ENCODE results near the gene ANKRD29. TPM values are rescaled to one million over a fixed set of nuclear protein-coding genes. Genes with fewer than 3 reads are reported as not detected.

Gene ANKRD29
- total and polyA plus RNA-seq, 10 of the 15 experiments (the other 5 are each of a cell fraction or from before 2014, with no cell fraction given): 0.53 to 9.2 (median 1.6) TPM

DNA sequence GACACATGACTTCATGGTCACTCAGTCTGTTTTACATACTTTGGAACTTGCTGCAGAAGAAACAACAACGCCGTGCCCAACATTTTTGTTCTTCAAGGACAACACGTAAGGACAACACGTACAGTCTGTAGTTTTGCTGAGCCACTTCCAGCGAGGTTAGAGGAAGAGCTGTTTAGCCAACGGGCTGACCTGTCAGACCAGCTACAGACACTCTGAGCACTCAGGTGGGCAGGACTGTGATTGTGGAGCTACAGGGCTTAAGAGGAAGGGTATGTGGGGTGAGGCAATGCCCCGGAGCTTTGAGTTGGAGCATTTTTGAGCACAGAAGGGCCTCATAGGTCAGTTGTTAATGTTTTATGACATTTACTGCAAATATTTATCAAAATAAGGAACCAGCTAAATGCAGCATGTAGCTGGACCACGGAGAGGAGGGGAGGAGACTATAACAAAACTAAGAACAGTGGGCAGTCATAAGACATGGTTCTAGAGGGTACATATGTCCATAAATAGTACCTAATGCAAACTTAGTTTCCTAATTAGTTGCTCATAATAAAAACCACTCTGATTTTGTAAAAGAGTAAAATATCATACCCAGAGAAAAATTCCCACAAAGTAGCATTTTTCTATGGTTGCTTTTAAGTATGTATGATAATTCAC is 50.1 kb downstream of the ANKRD29 start:
- DNase-seq (ENCODE audit: low read depth, low spot score): peak; percentile 38
- CTCF ChIA-PET: interaction anchor here (0.6 to 3.4 kb wide), 10 partner anchors 10 to 114 kb away, joined by 3 to 29 read pairs (median 5); no protein-coding TSS in a partner anchor
- Histone ChIP-seq H3K79me2 (ENCODE audit: control insufficient read depth, insufficient read depth, low read length) (no peaks in the 10 kb centered on the region), H3K4me3 (no peak overlapping the region), H2AFZ (ENCODE audit: control insufficient read depth, low read depth, low read length) (no peak overlapping the region), H4K20me1 (ENCODE audit: control insufficient read depth, insufficient read depth) (no peaks in the 10 kb centered on the region), H3K4me1 (ENCODE audit: control insufficient read depth, insufficient read depth, low read length) (peaks cover 5% of the 10 kb centered on the region), H3K27me3 (replicated peaks in 1 of 2; ENCODE audit: control insufficient read depth in 2 of 2, insufficient read depth in 2 of 2, low read length in 1 of 2) (no peaks in the 10 kb centered on the region), H3K27ac (ENCODE audit: control insufficient read depth, insufficient read depth) (no peak overlapping the region), H3K4me2 (ENCODE audit: control insufficient read depth, insufficient read depth) (no peak overlapping the region), H3K9me3 (replicated peaks; ENCODE audit: control insufficient read depth, insufficient read depth, low read length) (no peaks in the 10 kb centered on the region), H3K9ac (ENCODE audit: control insufficient read depth, insufficient read depth, low read length) (no peak overlapping the region), H3K36me3 (ENCODE audit: control insufficient read depth in 2 of 2, insufficient read depth in 2 of 2, low read length in 1 of 2) (no peaks in the 10 kb centered on the region)
- no peak for TF ChIP-seq HDAC2 (IDR thresholded peaks at IDR 0.05)
- TF ChIP-seq, protein P1, sequence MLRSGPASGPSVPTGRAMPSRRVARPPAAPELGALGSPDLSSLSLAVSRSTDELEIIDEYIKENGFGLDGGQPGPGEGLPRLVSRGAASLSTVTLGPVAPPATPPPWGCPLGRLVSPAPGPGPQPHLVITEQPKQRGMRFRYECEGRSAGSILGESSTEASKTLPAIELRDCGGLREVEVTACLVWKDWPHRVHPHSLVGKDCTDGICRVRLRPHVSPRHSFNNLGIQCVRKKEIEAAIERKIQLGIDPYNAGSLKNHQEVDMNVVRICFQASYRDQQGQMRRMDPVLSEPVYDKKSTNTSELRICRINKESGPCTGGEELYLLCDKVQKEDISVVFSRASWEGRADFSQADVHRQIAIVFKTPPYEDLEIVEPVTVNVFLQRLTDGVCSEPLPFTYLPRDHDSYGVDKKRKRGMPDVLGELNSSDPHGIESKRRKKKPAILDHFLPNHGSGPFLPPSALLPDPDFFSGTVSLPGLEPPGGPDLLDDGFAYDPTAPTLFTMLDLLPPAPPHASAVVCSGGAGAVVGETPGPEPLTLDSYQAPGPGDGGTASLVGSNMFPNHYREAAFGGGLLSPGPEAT (IDR thresholded peaks at IDR 0.05; ENCODE audit: low read depth): 0 out of 2 replicates have a peak, but pooled peaks have one; percentile 51
- TF ChIP-seq ZBED1 (IDR thresholded peaks at IDR 0.05; ENCODE audit: borderline replicate concordance): no peak
- no peak for TF ChIP-seq NR2C1 (IDR thresholded peaks at IDR 0.05)
- peak; percentile 51; the same call in 1 of the 2 replicates for TF ChIP-seq MTA2 (IDR thresholded peaks at IDR 0.05; ENCODE audit: low read depth)
- TF ChIP-seq, protein P2, sequence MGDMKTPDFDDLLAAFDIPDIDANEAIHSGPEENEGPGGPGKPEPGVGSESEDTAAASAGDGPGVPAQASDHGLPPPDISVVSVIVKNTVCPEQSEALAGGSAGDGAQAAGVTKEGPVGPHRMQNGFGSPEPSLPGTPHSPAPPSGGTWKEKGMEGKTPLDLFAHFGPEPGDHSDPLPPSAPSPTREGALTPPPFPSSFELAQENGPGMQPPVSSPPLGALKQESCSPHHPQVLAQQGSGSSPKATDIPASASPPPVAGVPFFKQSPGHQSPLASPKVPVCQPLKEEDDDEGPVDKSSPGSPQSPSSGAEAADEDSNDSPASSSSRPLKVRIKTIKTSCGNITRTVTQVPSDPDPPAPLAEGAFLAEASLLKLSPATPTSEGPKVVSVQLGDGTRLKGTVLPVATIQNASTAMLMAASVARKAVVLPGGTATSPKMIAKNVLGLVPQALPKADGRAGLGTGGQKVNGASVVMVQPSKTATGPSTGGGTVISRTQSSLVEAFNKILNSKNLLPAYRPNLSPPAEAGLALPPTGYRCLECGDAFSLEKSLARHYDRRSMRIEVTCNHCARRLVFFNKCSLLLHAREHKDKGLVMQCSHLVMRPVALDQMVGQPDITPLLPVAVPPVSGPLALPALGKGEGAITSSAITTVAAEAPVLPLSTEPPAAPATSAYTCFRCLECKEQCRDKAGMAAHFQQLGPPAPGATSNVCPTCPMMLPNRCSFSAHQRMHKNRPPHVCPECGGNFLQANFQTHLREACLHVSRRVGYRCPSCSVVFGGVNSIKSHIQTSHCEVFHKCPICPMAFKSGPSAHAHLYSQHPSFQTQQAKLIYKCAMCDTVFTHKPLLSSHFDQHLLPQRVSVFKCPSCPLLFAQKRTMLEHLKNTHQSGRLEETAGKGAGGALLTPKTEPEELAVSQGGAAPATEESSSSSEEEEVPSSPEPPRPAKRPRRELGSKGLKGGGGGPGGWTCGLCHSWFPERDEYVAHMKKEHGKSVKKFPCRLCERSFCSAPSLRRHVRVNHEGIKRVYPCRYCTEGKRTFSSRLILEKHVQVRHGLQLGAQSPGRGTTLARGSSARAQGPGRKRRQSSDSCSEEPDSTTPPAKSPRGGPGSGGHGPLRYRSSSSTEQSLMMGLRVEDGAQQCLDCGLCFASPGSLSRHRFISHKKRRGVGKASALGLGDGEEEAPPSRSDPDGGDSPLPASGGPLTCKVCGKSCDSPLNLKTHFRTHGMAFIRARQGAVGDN (IDR thresholded peaks at IDR 0.05): peak; percentile 27; the same call in 1 of the 2 replicates
- no peak for TF ChIP-seq TAF1 (IDR thresholded peaks at IDR 0.05; ENCODE audit: borderline replicate concordance, low read depth, low read length)
- TF ChIP-seq MEF2B (IDR thresholded peaks at IDR 0.05; ENCODE audit: partially characterized antibody, poor library complexity, severe bottlenecking): peak; percentile 74
- TF ChIP-seq SMARCA5 (IDR thresholded peaks at IDR 0.05): 0 out of 2 replicates have a peak, but pooled peaks have one; percentile 32
- FAIRE-seq: no peak
- ATAC-seq: peak; percentile 57
- SMC1A ChIA-PET (ENCODE audit: uncharacterized antibody, unreplicated experiment): interaction anchor here (0.6 to 4.2 kb wide), 9 partner anchors 9 to 586 kb away, joined by 3 to 38 read pairs (median 4); no protein-coding TSS in a partner anchor
- POLR2A ChIA-PET: interaction anchor here (0.6 to 1.2 kb wide), 6 partner anchors 9 to 294 kb away, joined by 3 to 7 read pairs (median 3); no protein-coding TSS in a partner anchor
- in situ Hi-C loops (cut with MboI) (no loop called here), intact Hi-C loops (cut with micrococcal nuclease; ENCODE audit: unreplicated experiment) (no loop called here)
- RAD21 ChIA-PET (ENCODE audit: unreplicated experiment): interaction anchor here (1.0 to 1.6 kb wide), 5 partner anchors 10 to 90 kb away, joined by 3 to 6 read pairs (median 4); no protein-coding TSS in a partner anchor
- WGBS (ENCODE audit: insufficient coverage, insufficient replicate concordance, low lambda C conversion rate, missing lambda C conversion rate): 55% methylated on average over 8 of the region's 8 CpGs
- no TSS peak for BruUV-seq (replicated peaks)
